Epithelial cell of proximal tubule (primary cell): ENCODE measurements around the gene LARGE1. TPM values are rescaled to one million over a fixed set of nuclear protein-coding genes. Genes with fewer than 3 reads are reported as not detected.

Experiments
- DNase-seq: peaks from one replicate; pipeline ENCODE4 v3.0.0-alpha.2; 2011; ENCODE audit warnings: low read depth
- H3K4me3 ChIP-seq: 2 replicates; pipeline ENCODE4 v1.5.1; 2011; ENCODE audit warnings: low read depth, mild to moderate bottlenecking, low read length
- CTCF ChIP-seq: conservative IDR thresholded peaks from 2 replicates; pipeline ENCODE4 v1.5.1; 2012; ENCODE audit warnings: low read depth, mild to moderate bottlenecking, low read length
- total RNA-seq: library from RNA; depleted of rRNA; stranded (reverse); fragments of >200 nt; gene quantifications from 2 replicates; pipeline ENCODE4 v1.2.3, GENCODE V29; 2015

The LARGE1 gene
- total RNA-seq, 1 donor from 2014 or later: 18.3 TPM

DNA sequence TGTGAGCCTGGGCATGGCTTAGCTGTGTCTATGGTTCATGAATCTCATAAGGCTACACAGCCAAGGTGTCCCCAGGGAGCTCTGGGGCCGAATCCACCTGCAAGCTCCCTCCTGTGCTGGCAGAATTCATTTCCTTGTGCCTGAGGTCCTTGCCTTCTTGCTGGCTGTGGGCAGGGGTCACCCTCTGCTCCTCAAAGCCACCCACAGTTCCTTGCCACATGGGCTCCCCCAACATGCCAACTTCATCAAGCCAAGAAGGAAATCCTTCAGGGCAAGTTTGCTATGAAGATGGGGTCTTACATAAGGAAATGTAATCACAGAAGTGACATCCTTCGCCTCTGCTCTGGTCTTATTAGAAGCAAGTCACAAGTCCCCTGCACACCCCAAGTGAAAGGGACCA, 24.8 kb downstream of the LARGE1 start:
- H3K4me3 ChIP-seq: no peak overlapping the region
- DNase-seq: no peak
- no peak for TF ChIP-seq CTCF

DNA sequence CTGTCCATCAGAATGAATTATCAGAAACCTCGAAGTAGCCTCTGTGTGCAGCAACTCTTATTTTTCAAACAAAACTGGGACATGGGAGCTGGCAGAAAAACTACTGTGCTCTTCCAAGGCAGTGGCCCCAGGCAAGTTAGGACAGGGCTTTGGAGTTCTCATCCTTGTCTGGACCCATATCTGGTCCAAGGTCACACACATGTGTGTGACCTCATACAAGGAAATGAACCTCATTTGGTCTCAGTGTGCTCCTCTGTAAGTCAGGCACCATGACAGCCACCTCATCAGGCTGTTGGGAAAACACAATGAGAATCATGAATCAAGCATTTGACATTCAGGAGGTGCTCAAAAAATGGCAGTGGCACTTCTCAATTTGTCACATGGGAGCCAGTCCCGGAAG, 25.8 kb downstream of the LARGE1 start:
- no peak for DNase-seq
- H3K4me3 ChIP-seq: no peak overlapping the region
- TF ChIP-seq CTCF: no peak

- no peak for DNase-seq
- H3K4me3 ChIP-seq: no peak overlapping the region
- no peak for TF ChIP-seq CTCF
These were observed 26.2 kb downstream of the LARGE1 start for GRCh38 chr22:33894036-33894435.

DNA sequence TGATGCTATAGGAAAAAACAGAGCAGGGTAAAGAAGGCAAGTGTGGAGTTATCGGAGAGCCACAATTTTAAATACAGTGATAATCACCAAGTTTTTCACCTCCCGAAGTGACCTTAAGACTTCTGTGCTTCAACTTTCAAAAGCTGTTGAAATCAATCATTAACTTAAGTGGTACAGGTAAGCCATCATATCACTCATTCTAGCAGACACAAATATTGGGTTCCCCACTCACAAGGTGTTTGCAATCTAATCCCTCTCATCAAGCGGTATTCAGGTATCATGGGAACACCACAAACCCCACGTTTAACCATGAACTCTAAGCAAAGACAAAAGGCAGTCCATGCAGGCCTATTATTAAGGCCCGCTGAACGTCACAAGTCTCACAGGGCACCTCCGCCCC, 26.8 kb downstream of the LARGE1 start:
- no peak overlapping the region for H3K4me3 ChIP-seq
- no peak for TF ChIP-seq CTCF
- DNase-seq: no peak

GRCh38 chr22:33891992-33892391, 28.3 kb downstream of the LARGE1 start:
- no peak for TF ChIP-seq CTCF
- no peak for DNase-seq
- H3K4me3 ChIP-seq: no peak overlapping the region

DNA sequence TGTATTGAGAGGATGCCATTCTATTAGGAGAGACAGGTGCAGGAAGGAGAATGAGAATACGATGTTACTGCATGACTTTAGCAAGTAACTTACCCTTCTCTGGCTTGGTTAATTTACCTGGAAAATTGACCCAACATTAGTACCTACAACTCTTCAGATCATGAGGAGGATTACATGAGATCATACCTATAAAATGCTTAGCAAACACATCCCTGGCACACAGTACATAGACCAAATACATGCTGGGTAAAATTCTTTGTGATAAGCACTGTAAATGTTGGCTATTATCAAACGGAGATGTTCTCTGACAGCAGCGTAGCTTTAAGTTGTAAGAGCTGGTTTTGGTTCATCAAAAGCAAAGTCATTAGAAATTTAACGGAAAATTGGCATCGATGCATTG, 28.8 kb downstream of the LARGE1 start:
- no peak overlapping the region for H3K4me3 ChIP-seq
- DNase-seq: no peak
- TF ChIP-seq CTCF: no peak

GRCh38 chr22:33889748-33890147, 30.5 kb downstream of the LARGE1 start:
- H3K4me3 ChIP-seq: no peak overlapping the region
- DNase-seq: no peak
- TF ChIP-seq CTCF: no peak
